ENCODE measurements around the gene ILF3. TPM values are rescaled to one million over a fixed set of nuclear protein-coding genes. Genes with fewer than 3 reads are reported as not detected.
"Not testable (repeated sequence)": the region's sequence is repeated elsewhere in the genome, so short reads cannot be mapped to it uniquely, and the experiment has no call there.

The ILF3 gene
- total RNA-seq, 1 donor from 2014 or later = 223 TPM

- TF ChIP-seq CTCF (IDR thresholded peaks at IDR 0.05) = peak; percentile 14
- no peaks in the 10 kb centered on the region for H3K27me3 Mint-ChIP-seq (ENCODE audit: unreplicated experiment)
- H3K4me3 Mint-ChIP-seq (ENCODE audit: unreplicated experiment) = peak overlapping the region; percentile 84
- peak overlapping the region; percentile 85 for H3K27ac Mint-ChIP-seq (ENCODE audit: unreplicated experiment)
- peaks cover 5% of the 10 kb centered on the region for H3K36me3 Mint-ChIP-seq (ENCODE audit: unreplicated experiment)
- DNase-seq (ENCODE audit: extremely low spot score, unreplicated experiment) = no peak
- peaks cover 45% of the 10 kb centered on the region for H3K4me1 Mint-ChIP-seq (ENCODE audit: unreplicated experiment)
- no peaks in the 10 kb centered on the region for H3K9me3 Mint-ChIP-seq (ENCODE audit: unreplicated experiment)
These were observed 1.5 kb downstream of the ILF3 start for GRCh38 chr19:10655457-10656312.

- no peak for DNase-seq (ENCODE audit: extremely low spot score, unreplicated experiment)
- H3K4me1 Mint-ChIP-seq (ENCODE audit: unreplicated experiment) = peaks cover 41% of the 10 kb centered on the region
- H3K4me3 Mint-ChIP-seq (ENCODE audit: unreplicated experiment) = no peak overlapping the region
- H3K9me3 Mint-ChIP-seq (ENCODE audit: unreplicated experiment) = no peaks in the 10 kb centered on the region
- no peaks in the 10 kb centered on the region for H3K27me3 Mint-ChIP-seq (ENCODE audit: unreplicated experiment)
- peak overlapping the region; percentile 57 for H3K27ac Mint-ChIP-seq (ENCODE audit: unreplicated experiment)
- H3K36me3 Mint-ChIP-seq (ENCODE audit: unreplicated experiment) = peaks cover 7% of the 10 kb centered on the region
- no peak for TF ChIP-seq CTCF (IDR thresholded peaks at IDR 0.05)
These were observed 6.2 kb downstream of the ILF3 start for GRCh38 chr19:10660346-10660745.

GRCh38 chr19:10661946-10662345 is 7.8 kb downstream of the ILF3 start:
- H3K4me3 Mint-ChIP-seq (ENCODE audit: unreplicated experiment) = no peak overlapping the region
- H3K4me1 Mint-ChIP-seq (ENCODE audit: unreplicated experiment) = peaks cover 31% of the 10 kb centered on the region
- no peak for DNase-seq (ENCODE audit: extremely low spot score, unreplicated experiment)
- peaks cover 5% of the 10 kb centered on the region for H3K36me3 Mint-ChIP-seq (ENCODE audit: unreplicated experiment)
- H3K9me3 Mint-ChIP-seq (ENCODE audit: unreplicated experiment) = no peaks in the 10 kb centered on the region
- H3K27me3 Mint-ChIP-seq (ENCODE audit: unreplicated experiment) = no peaks in the 10 kb centered on the region
- TF ChIP-seq CTCF (IDR thresholded peaks at IDR 0.05) = no peak
- no peak overlapping the region for H3K27ac Mint-ChIP-seq (ENCODE audit: unreplicated experiment)

- no peaks in the 10 kb centered on the region for H3K9me3 Mint-ChIP-seq (ENCODE audit: unreplicated experiment)
- no peak for TF ChIP-seq CTCF (IDR thresholded peaks at IDR 0.05)
- peak overlapping the region; percentile 63 for H3K27ac Mint-ChIP-seq (ENCODE audit: unreplicated experiment)
- no peak for DNase-seq (ENCODE audit: extremely low spot score, unreplicated experiment)
- peaks cover 27% of the 10 kb centered on the region for H3K4me1 Mint-ChIP-seq (ENCODE audit: unreplicated experiment)
- no peak overlapping the region for H3K4me3 Mint-ChIP-seq (ENCODE audit: unreplicated experiment)
- no peaks in the 10 kb centered on the region for H3K27me3 Mint-ChIP-seq (ENCODE audit: unreplicated experiment)
- H3K36me3 Mint-ChIP-seq (ENCODE audit: unreplicated experiment) = peaks cover 2% of the 10 kb centered on the region
These were observed 8.5 kb downstream of the ILF3 start for GRCh38 chr19:10662384-10663251.

GRCh38 chr19:10663252-10663563 is 9.1 kb downstream of the ILF3 start:
- not testable (repeated sequence) for DNase-seq (ENCODE audit: extremely low spot score, unreplicated experiment); H3K36me3 Mint-ChIP-seq (ENCODE audit: unreplicated experiment); H3K9me3 Mint-ChIP-seq (ENCODE audit: unreplicated experiment); H3K4me3 Mint-ChIP-seq (ENCODE audit: unreplicated experiment); H3K27ac Mint-ChIP-seq (ENCODE audit: unreplicated experiment); H3K27me3 Mint-ChIP-seq (ENCODE audit: unreplicated experiment)
- peaks cover 28% of the 10 kb centered on the region for H3K4me1 Mint-ChIP-seq (ENCODE audit: unreplicated experiment)

Measured in osteocyte (in vitro differentiated cells).